Activated naive CD8-positive, alpha-beta T cell (primary cell): ENCODE measurements around the gene CALHM3.

ENCODE experiments used
- H3K27ac Mint-ChIP-seq: one replicate; pipeline ENCODE4 v1.8.0; 2021; ENCODE audit warnings: mixed read lengths
- H3K27me3 Mint-ChIP-seq: one replicate; pipeline ENCODE4 v1.8.0; 2021; ENCODE audit warnings: mixed read lengths
- H3K36me3 Mint-ChIP-seq: one replicate; pipeline ENCODE4 v1.8.0; 2021; ENCODE audit warnings: mixed read lengths
- H3K4me1 Mint-ChIP-seq: one replicate; pipeline ENCODE4 v1.8.0; 2021; ENCODE audit warnings: low read depth, mixed read lengths
- H3K4me3 Mint-ChIP-seq: one replicate; pipeline ENCODE4 v1.8.0; 2021; ENCODE audit warnings: mild to moderate bottlenecking, mixed read lengths
- H3K9me3 Mint-ChIP-seq: one replicate; pipeline ENCODE4 v1.8.0; 2021; ENCODE audit warnings: low read depth, mixed read lengths

The CALHM3 gene

GRCh38 chr10:103433858-103434257 lies 45.2 kb downstream of the CALHM3 start:
- peaks cover 15% of the 10 kb centered on the region for H3K36me3 Mint-ChIP-seq
- no peaks in the 10 kb centered on the region for H3K9me3 Mint-ChIP-seq
- H3K4me3 Mint-ChIP-seq = no peak overlapping the region
- peaks cover 22% of the 10 kb centered on the region for H3K4me1 Mint-ChIP-seq
- H3K27ac Mint-ChIP-seq = no peak overlapping the region
- H3K27me3 Mint-ChIP-seq = no peaks in the 10 kb centered on the region

- Mint-ChIP-seq H3K27me3 (no peaks in the 10 kb centered on the region), H3K27ac (no peak overlapping the region), H3K9me3 (no peaks in the 10 kb centered on the region), H3K4me3 (no peak overlapping the region), H3K36me3 (peaks cover 24% of the 10 kb centered on the region), H3K4me1 (peaks cover 41% of the 10 kb centered on the region)
Measured at GRCh38 chr10:103431902-103432301, 47.1 kb downstream of the CALHM3 start.

- Mint-ChIP-seq H3K27ac (peak overlapping the region; percentile 70), H3K27me3 (no peaks in the 10 kb centered on the region), H3K9me3 (no peaks in the 10 kb centered on the region), H3K4me1 (peaks cover 41% of the 10 kb centered on the region), H3K4me3 (no peak overlapping the region), H3K36me3 (peaks cover 27% of the 10 kb centered on the region)
Measured at GRCh38 chr10:103429647-103430046, 49.4 kb downstream of the CALHM3 start.

- Mint-ChIP-seq H3K27me3 (no peaks in the 10 kb centered on the region), H3K36me3 (peaks cover 30% of the 10 kb centered on the region), H3K27ac (peak overlapping the region; percentile 68), H3K4me3 (peak overlapping the region; percentile 58), H3K4me1 (peaks cover 41% of the 10 kb centered on the region), H3K9me3 (no peaks in the 10 kb centered on the region)
Measured at GRCh38 chr10:103428989-103429643, 49.9 kb downstream of the CALHM3 start.

GRCh38 chr10:103427866-103428265 lies 51.2 kb downstream of the CALHM3 start:
- H3K4me3 Mint-ChIP-seq = no peak overlapping the region
- peaks cover 40% of the 10 kb centered on the region for H3K4me1 Mint-ChIP-seq
- H3K27ac Mint-ChIP-seq = no peak overlapping the region
- peaks cover 30% of the 10 kb centered on the region for H3K36me3 Mint-ChIP-seq
- no peaks in the 10 kb centered on the region for H3K9me3 Mint-ChIP-seq
- H3K27me3 Mint-ChIP-seq = no peaks in the 10 kb centered on the region

- Mint-ChIP-seq H3K4me1 (peaks cover 17% of the 10 kb centered on the region), H3K9me3 (no peaks in the 10 kb centered on the region), H3K36me3 (peaks cover 26% of the 10 kb centered on the region), H3K27ac (no peak overlapping the region), H3K4me3 (no peak overlapping the region), H3K27me3 (no peaks in the 10 kb centered on the region)
Measured at GRCh38 chr10:103423748-103424147, 55.3 kb downstream of the CALHM3 start.
